Measurements from ENCODE around the gene MOGAT3.

Gene MOGAT3

GRCh38 chr7:101170617-101171441, 30.0 kb downstream of the MOGAT3 start:
- peak; percentile 9 for DNase-seq

GRCh38 chr7:101169838-101170551, 30.8 kb downstream of the MOGAT3 start:
- peak; percentile 85 for DNase-seq

- DNase-seq: peak; percentile 16
Measured at GRCh38 chr7:101169110-101169837, 31.6 kb downstream of the MOGAT3 start.

GRCh38 chr7:101168412-101169049, 32.3 kb downstream of the MOGAT3 start:
- DNase-seq: peak; percentile 10

- no peak for DNase-seq
Measured at GRCh38 chr7:101167645-101168411, 33.0 kb downstream of the MOGAT3 start.

GRCh38 chr7:101166909-101167644, 33.8 kb downstream of the MOGAT3 start:
- no peak for DNase-seq

- DNase-seq: no peak
Measured at GRCh38 chr7:101166648-101166908, 34.3 kb downstream of the MOGAT3 start.

GRCh38 chr7:101165958-101166647, 34.7 kb downstream of the MOGAT3 start:
- DNase-seq: no peak

- peak; percentile 91 for DNase-seq
Measured at GRCh38 chr7:101165075-101165957, 35.5 kb downstream of the MOGAT3 start, which contains the start of gene VGF. TSS of gene VGF (minus strand) at chr7:101165569. CDS start at chr7:101164843, 726 bp downstream.

- DNase-seq: peak; percentile 11
Measured at GRCh38 chr7:101164071-101164840, 36.6 kb downstream of the MOGAT3 start.

- peak; percentile 31 for DNase-seq
Measured at GRCh38 chr7:101163279-101164070, 37.4 kb downstream of the MOGAT3 start.

- DNase-seq: peak; percentile 13
Measured at GRCh38 chr7:101162551-101163278, 38.1 kb downstream of the MOGAT3 start.

GRCh38 chr7:101161692-101162471, 39.0 kb downstream of the MOGAT3 start:
- no peak for DNase-seq

GRCh38 chr7:101160910-101161309, 39.9 kb downstream of the MOGAT3 start:
- DNase-seq: no peak

GRCh38 chr7:101159696-101160674, 40.9 kb downstream of the MOGAT3 start:
- no peak for DNase-seq

Data from activated naive CD4-positive, alpha-beta T cell treated with Interleukin-2 at 50 U/mL for 16 hours (primary cell).